Cerebellar cortex (tissue), 1 donor: ENCODE measurements around the gene ZIC5.

Source experiments
- DNase-seq: peaks from one replicate; pipeline ENCODE4 v3.0.0-alpha.2; 2015; ENCODE audit warnings: low spot score

ZIC5 gene

DNA sequence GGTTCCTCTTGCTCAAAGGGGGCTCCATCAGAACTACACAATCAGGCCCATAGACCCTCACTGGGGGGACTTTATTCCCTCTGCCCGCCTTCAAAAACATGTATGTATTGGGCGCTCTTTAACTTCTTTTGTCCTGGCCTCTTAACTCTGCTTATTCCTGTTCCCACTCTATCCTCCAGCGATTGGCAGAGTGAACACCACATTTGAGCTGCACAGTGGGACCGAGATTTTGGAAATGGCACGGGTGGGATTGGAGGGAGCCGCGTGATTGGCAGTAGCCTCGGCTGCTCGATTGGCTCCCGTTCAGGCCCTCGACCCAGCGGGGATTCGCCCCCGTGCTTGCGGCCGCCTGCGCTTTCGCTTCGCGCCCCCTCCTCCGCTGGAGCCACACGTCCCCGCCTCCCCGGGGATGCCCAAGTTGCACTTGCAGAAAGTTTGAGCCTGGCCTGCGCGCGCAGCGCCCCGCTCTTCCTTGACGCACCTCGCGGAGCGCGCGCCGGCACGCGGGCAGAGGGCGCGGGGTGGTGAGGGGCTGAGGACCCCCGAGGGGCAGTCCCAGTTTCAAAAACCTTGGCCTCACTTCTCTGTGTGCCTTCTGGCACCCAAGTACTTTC, at the start of gene ZIC5:
TSS of gene ZIC5 (minus strand) at position 192 of the 614 bp plus-strand sequence. CDS start at position 28, 164 bp downstream.
- peak; percentile 94 for DNase-seq

DNA sequence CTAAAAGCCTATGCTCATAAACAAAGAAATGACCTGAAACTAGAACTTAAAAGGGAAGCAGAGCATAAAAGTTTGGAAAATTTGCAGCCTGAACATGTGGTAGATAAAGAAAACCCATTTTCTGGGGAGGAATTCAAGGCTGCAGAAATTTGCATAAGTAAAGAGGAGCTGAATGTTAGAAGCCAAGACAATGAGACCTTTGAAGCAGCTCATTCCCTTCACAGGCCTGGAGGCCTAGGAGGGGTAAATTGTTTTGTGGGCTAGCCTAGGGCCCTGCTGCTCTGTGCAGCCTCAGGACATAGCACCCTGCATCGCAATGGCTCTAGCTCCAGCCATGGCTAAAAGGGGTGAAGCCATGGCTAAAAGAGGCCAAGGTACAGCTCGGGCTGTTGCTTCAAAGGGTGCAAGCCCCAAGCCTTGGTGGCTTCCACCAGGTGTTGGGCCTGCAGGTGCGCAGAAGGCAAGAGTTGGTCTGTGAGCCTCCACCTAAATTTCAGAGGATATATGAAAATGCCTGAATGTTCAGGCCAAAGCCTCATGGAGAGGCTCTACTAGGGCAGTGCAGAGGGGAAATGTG, 48.3 kb upstream of the ZIC5 start:
- DNase-seq, result no peak

DNA sequence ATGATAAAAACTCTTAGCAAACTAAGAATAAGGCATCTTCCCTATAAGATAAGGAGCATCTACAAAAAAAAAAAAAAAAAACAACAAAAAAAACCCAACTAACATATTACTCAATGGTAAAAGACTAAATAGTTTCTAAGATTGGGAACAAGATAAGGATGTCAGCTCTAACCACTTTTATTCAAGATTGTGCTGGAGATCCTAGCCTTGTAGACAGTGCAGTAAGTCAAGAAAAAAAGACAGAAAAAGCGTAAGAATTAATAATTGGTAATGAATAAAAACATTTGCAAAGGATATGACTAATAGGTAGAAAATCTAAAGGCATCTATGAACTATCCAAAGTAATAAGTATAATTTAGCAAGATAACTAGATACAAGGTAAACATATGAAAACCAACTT, 43.1 kb upstream of the ZIC5 start:
- no peak for DNase-seq

DNA sequence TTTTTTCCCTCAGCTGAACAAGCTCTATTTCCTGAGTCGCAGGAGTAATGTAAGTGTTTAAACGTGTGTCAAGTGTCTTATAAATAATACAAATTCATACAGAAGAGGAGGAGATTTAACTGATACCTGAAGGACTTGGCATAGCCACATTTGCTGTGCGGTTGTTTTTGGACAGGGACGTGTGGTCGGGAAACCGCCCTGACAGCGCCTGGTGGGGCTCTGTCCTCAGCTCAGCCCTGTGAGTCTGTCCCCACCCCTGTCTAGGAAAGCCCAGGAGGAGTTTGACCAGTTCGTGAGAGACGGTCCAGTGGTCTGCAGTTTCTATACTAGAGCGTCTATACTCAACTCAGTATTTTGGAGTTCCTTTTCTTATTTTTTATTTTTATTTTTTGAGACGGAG, 26.7 kb upstream of the ZIC5 start:
- DNase-seq, result peak; percentile 24

DNA sequence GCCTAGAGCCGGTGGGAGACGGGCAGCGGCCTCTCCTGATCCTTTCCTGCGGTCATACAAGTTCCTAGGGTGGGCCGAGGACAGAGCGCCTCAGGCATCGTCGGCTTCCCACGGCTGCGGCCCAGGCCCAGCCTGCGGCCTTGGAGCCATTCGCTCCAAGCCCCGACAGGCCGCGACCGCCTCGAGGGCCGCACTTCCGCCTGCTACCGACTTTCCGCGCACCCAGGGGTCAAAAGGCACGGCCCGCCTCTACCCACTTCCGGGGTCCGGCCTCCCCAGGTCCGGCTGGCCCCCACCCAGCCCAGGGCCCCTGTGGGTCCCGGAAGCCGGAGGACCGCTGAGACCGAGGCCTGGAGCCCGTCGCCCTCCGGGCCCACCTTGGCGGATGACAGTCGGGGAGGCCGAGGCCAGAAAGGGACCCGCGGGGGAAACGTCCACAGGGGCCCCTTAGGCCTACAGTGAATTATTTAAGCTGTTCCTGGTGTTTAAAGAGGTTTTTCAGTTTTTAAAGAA, 26.2 kb upstream of the ZIC5 start:
- no peak for DNase-seq

DNA sequence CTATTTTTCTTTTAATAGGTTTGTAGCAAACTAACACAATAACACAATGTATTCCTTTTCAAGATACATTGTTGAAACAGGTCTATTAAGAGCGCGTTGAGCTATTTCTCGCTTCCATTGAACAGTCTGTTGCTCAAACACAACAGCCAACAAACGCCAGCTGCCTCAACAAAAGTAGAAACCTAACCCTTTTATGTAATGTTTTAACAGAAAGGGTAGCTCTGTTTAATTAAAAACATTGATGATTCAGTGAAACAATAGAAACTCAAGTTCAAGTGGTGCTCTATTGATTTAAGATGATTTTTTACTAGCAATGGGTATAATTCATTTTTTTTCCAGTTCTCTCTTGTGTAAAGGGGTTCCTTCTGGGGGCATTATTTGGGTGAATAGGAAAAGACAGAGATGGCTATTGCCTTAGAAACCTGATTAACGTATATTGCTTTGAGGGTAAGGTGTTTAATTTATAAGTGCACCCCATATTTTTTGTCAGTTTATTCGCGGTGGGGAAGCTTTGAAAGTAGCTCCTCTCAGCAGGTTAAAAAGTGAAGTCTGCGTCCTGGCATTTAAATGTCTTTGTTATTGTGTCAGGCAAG, 24.9 kb upstream of the ZIC5 start:
- DNase-seq, result peak; percentile 86

DNA sequence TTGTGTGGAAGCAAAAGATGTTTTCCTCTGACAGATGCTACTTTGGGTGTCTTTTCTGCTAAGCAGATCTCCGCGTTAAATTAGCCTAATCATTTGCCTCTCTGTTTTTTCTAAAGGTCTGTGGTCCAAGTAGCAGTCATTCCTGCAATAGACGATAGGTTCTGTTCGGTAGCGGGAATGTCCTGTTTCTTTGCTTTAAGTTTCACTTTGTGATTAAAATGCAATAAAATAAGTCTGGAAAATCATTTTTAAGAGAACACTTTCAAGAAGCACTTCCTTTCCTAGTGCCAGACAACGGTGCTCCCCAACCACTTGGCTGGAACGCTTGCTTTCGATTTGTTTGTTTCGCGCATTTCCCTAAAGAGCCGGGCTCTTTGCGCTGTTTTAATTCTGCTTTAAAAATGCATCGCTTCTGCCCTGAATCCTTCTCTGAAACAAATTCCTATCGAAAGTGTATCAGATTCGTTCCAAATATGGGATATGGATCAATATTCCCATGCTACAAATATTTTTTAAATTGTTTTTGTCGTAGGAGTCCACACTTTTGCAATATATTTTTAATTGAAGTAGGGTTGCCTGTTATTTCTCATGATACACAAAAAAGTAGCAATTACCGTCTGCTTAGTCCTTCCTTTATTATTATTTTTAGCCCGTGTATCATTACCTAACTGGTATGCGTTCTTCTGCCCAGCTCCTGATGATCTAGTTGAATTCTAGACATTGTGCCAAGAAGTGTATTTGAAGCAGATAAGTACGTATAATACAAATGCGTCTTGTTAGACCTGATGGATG, 24.2 kb upstream of the ZIC5 start:
- peak; percentile 79 for DNase-seq

DNA sequence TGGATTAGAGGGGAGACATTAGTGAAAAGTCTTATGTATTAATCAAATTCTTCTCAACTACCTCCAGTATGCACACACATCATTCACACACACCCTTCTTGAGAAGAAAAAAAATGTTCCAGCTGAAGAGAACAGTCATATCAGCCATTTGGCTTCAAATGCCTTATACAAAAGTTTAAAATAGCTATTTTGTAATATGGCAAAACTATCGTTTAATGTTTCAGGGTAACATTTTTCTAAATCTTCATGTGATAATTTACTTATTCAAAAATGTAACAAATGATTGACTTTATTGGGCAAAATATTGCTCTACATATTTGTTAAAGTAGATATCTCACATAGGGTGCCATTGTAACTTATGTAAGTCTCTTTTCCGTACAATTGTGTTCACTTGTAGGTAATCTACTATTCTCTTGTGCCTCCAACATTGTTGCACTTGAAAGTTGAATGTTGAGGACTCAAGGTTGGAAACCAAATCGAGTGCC, 23.6 kb upstream of the ZIC5 start:
- peak; percentile 35 for DNase-seq

DNA sequence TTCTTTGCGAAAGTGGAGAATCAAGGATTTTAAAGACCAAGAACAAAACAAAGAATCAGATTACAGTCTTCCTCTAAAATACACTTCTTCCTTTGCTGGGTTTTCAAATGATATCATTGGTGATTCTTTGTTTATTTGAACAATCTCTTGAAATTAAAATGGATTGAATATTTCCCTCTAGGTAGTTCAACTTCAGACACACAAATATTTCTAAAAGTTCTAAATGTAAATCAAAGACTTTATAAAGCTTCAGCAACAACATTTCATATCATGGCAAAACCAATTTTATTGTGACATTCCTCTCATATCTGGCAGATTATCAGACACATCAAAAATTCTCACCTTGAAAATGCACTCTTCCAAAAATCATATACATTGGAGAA, 23.1 kb upstream of the ZIC5 start:
- peak; percentile 22 for DNase-seq

DNA sequence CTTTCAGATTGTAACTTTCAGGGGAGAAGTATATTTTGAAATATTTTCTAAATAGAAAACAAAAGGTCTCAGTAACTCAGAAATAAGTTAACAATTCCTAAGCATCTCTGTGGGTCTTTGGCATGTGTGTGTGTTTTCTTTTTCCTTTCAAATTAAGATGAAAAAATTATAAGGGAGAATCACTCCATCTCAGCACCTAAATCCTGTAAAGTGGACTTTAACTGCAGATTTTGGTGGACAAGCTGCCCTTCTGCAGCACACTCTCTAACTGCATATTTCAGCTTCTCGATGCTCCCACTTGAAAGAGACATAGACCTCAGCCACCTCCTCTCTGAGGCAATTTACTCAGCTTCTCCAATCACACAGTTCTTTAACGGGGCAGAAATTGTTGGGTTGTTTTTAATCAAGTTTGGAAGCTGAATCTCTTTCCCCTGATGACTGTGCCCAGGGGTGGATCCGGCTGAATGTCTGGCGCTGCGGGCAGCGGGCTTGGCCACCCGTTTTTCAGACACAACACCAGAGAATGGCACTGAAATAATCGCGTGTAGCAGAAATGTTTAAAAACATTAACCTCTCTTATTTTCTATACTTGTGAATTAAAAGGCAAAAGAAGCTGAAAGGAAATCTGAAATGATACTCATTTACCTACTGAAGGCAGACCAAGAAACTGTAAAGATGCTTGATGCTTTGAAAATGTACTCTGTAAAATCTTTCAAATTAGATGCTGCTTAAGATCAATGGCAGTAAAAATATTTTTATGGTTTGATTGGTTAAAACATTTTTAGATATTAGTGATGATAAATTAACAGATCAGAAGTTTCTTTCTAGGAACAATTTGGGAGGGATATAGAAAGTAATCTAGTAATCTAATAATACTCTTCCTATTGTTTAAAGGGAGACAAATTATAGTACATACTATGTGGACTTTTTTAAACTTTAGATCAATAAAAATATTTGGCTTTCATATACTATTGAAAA, 22.4 kb upstream of the ZIC5 start:
- DNase-seq, result peak; percentile 68

DNA sequence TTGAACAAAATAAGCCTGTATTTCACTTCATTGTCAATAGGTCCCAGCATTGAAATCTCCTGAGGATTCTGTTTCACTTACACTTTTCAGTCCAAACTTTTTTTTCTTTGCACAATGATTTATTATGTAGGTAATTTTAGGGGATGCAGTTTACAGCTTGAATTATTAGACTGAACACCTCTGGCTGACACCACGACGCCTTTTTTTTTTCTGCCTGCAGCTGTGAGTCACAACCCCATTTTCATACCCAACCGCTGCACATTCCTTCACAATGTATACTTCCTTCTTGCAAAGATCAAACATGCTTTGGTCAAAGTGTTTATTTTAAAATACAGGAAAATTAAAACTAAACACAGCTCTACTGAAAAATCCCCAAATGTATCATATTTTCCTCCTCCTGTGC, 21.4 kb upstream of the ZIC5 start:
- peak; percentile 20 for DNase-seq

DNA sequence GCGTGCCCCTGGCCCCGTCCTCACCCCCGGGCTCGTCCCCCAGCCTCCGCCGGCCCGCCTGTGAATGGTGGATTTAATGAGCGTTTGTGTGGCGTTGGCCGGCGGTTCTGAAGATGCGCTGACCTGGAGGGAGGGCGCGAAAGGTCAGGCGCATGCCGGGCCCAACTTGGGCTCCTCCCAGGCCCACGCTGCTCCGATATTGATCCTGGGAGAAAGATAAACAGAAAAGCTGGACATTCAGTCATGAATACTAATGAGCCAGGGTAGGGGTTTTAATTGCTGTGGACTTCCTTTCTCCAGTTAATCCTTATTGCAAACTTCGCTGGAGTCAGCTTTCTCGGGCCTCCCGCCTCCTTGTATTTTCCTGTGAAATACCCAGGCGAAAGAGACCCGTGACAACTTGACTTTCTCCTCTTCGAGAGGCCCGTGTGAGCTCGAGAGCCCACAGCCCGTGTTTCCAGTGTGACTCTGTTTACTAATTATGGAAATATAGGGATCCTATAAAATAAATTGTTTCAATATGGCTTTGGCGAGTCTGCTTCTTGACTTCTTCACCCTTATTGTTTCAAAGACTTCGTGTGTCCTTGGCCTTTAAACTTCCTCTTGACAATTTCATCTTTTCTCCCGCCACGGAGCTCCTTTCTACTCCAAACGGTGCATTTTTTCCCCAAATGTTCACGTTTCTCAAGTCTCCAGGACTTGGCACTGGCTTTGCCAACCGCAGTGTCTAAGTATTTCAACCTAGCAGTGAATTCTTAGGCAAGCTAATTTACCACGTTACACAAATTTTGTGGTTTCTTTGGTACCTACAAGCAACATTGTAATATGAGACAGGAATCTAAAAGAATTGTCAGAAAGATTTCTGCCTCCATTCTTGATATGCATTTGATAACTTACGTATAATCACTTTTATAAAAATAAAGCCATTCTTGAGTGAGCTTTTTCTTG, 20.5 kb upstream of the ZIC5 start:
- peak; percentile 69 for DNase-seq

DNA sequence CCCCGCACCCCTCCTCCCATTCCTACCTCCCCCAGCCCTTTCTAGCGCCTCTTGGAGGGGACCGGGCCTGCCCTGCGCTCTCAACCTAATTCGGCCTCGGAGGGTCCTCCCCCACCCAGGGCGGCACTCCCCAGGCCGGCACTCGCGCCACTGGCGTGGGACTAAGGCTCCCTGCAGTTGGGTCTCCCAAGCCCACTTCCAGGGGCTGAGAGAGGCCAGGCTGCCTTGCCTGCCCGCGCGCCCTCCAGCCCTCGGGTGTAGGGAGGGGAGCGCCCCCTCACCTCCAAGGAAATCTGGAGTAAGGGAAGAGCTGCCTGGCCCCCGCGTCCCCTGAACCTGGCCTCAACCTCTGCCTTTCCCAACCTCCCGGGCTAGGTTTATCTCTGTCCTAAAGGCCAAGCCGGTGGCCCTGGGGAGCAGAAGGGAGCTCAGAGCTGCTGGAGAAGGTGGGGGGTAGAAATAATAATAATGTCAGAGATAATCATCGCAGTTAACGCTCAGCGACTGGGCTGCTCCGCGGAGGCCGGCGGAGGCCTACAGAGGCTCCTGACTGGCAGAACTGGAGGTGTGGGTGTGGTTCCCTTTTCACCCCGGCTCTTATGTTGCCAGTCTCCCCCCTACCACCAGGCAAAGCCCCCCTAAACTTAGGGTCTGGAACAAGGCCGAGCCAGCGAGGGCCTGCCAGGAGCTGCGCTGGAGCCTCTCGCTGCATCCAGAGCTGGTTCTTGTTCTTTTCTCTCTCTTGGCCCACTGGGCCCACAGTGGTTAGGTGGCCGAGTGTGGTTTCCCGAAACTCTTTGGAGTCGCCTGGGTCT, 19.7 kb upstream of the ZIC5 start:
- peak; percentile 44 for DNase-seq

DNA sequence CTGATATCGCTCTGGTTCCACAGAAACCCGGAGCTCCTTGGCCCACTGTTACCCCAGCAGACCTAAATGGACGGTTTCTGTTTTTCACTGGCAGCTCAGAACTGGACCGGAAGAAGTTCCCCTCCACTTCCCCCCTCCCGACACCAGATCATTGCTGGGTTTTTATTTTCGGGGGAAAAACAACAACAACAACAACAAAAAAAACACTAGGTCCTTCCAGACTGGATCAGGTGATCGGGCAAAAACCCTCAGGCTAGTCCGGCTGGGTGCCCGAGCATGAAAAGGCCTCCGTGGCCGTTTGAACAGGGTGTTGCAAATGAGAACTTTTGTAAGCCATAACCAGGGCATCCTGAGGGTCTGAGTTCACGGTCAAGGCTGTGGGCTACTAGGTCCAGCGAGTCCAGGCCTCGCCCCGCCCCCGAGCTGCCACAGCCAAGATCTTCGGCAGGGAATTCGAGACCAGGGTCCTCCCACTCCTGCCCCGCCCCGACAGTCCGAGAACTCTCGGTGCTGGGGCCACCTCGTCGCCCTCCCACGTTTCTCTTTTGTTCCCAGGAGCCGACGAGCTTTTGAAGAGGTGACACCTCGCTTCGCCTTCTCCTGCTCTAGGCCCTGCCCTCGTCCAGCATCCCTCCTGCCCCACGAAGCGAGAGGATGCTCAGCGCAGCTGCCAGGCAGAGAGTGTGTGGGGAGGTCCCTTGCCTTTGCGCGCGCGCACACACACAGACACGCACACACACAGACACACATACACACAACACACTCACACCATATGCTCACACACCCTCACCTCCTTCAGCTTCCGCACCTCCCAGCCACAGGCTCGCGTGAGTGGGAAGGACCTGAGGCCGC, 18.8 kb upstream of the ZIC5 start:
- peak; percentile 77 for DNase-seq

DNA sequence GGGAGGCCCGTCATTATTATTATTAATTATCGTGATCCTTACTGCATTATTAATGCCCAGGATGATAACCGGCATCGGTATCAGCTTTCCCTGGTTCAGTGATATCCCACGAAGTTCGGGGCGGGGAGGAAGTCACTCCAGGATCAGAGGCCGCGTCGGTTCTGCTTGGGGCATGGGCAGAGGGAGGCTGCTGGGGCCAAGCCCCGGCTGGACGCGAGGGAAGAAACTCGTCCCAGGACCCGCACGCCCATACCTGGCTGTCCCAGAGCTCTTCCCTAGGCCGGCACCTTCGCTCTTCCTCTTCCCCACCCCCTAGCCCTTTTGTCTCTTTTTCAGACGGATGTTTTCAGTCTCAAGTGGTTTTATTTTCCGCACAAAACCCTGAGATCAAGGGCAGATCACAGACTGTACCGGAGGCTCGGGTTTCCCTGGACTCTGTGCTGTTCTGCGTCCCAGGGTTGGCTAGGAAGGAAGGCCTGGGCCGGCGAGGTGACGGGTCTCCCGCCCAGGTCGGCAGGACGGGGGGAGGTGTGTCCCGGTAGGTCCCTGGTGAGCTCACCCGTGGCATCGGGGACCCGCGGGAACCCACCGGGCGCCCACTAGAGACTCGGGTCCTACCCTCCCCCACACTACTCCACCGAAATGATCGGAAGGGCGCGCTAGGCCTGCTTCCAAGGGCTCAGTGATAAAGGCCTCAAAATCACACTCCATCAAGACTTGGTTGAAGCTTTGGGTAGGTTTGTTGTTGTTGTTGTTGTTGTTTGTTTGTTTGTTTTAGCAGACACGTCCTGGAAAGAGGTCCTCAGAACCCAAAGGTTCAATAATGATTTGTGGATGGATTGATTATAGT, 17.9 kb upstream of the ZIC5 start:
- DNase-seq, result peak; percentile 51

DNA sequence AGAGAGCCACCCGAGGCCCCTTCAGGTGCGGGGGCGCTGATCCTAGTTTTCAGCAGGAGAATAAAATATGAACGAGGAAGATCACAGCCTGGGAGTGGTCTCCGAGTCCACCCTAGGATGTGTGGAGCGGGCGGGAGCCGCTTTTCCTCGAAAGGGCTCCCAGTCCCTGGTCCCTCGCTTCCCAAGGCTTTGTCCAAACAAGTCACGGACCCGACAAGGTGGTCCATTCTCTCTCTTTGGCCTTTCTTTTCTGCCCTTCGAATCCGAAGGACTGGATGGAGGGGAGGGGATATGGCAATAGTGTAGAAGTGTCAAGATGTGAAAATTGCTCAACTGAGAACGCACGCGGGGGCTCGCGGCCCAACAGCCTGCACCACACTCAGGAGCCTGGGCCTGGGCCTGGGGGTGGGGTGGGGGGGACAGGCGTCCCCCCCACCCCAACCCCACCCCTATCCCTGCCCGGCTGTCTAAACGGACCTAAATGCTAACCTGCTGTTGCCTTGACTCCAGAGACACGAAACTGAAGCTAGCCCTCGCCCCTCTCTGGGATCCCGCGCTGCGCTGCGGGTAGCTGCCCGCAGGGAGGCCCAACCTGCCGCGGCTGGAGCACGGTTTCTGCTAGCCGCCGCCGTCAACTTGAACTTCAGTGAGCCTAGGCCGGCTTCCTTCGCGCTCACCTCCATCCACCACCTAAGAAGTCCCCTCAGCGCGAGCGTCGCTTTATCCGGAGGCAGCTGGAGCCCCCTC, 17.1 kb upstream of the ZIC5 start:
- DNase-seq, result peak; percentile 56
